Measurements from ENCODE around the gene MARCHF3.
"Not testable (repeated sequence)": the region's sequence is repeated elsewhere in the genome, so short reads cannot be mapped to it uniquely, and the experiment has no call there.

MARCHF3 gene

DNA sequence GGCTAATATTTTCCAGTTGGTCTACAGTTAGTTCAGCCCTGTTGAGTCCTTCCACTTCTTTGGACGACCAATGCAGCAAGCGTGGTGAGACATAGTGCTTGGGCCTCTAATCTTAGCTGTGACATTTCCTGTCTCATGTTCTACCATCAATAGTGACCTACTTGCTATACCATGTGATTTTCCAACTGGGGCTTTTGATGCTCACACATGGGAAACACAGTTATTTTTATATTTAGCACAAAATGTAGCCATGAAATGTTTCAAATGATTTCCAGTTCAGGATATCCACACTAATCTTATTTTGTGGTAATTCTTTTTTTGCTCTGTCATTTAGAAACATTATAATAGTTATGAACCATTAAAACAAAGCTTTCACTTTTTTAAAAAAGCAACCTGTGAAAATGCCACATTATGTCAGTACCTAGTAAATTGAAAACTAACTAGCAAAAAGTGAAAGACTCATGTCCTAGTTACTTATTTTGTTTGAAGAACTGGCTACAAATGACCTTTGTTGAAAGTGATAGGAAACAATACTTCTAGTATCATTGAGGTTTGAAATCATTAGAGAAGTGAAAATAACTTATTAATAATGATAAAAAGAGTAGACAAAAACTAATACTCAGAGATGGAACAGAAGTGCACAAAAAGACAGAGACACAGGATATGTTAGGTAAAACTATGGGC, 18.3 kb downstream of the MARCHF3 start:
- no peak for DNase-seq (ENCODE audit: low read depth)

DNA sequence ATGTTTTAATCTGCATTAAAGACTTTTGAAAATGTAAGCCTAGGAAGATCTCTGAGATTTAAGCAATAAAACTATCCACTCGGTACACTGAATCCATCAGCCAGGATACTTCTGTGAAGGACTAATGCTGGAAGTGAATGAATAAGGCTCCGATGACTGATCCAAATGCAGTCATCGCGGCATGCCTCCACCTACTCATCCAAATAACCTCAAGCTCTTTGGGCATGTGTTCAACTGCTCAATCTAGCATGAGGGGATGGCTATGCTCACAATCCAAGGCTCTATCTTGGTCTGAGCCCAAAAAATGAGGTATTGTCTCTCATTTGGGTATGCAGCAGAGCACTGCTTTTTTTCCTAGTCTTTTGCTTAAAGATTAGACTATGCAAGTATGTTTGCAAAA, 19.2 kb downstream of the MARCHF3 start:
- DNase-seq (ENCODE audit: low read depth): peak; percentile 82

DNA sequence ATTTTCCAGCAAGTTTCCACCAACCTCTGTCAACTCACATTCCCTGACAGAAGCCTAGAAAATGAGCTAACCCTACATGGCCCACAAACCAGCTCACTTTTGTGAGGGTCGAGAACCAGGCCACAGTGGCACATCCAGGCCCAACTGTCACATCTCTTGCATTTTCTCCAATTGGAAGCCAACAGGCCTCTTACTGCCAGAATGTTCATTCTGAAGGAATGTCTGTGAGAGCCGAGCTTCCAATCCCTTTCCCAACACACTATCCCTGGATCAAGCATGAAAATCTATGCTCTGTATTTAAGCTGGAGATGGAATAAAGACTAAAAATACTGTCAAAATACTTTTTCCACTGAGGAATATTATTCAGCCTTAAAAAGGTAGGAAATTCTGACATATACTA, 20.0 kb downstream of the MARCHF3 start:
- DNase-seq (ENCODE audit: low read depth): no peak

DNA sequence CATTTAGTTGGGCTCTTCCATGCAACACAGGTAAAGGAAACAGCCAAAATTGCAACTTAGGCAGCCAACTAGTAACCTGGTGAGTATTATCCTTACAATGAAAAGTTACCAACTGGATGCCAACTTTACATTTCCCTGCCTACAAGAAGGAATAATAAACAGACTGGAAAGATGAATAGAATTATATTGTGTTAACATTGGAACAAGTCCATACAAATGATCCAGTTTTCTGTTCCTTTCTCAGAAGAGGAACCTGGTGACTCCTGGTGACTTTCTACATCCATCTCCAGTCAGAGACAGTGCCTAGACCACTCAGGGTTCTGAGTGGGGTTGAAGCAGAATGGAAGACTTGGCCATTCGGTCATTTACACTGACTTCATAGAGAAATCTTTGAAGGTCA, 20.6 kb downstream of the MARCHF3 start:
- DNase-seq (ENCODE audit: low read depth): no peak

DNA sequence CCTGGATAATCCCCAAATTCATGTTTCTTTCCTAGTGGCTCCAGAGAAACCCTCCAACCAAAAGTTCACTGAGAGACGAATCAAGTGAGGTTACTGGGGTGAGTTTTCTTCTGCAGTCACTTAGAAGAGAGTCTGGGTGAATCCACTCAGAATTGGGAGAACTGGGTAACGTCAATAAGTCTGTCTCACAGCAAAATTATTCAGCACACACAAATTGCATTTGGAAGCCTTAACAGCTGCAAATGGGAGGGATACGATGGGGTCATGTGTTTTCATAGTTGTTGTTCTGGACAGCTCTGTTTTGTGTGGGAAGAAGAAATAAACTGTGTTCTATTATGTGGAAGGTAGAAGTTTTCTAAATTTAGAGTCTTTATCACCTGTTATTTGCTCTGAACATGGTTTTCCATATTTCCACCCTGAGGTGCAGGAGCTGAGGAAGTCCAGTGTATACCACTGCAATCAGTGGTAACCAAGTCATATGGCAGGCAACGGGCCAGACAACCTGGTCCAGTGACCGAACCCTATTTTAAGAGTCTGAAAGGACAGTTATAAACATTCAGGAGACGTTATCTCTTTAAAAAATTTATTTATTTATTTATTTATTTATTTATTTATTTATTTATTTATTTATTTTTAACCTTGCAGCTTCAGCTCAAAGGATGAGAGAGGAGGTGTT, 21.9 kb downstream of the MARCHF3 start:
- DNase-seq (ENCODE audit: low read depth): no peak

DNA sequence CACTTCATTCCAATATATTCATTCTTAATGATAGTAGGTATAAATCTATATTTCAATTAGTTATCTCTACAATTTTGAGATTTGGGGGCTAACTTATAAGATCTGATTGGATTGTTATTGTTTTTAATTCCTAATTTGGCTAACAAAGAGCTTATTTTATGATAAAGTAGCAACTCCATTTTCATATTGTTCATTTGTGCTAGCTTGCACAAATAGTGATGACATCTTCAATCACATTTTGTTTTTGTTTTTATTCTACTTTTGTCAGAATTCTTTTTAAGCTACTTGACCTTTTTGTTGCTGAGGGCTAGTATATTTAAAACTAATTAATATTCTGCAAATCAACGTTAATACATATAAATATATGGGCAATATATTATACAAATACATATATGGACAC, 22.8 kb downstream of the MARCHF3 start:
- no peak for DNase-seq (ENCODE audit: low read depth)

DNA sequence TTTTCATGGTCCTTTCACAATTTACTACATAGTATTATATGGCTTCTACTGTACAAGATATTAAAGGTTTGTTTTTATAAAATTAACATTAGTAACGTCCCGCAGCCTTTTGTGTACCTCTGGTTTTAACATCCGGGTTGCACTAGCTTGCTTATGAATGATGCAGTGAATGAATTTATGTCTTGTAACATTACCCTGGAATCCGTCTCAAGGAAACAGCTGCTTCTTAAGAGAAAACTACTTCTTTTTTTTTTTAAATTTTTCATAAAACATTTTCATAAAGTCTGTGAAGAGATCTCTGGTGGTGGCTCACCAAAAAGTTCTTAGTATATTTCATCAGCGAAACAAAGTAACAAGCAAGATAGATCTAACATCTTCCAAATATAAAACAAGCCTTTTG, 23.6 kb downstream of the MARCHF3 start:
- DNase-seq (ENCODE audit: low read depth): no peak

DNA sequence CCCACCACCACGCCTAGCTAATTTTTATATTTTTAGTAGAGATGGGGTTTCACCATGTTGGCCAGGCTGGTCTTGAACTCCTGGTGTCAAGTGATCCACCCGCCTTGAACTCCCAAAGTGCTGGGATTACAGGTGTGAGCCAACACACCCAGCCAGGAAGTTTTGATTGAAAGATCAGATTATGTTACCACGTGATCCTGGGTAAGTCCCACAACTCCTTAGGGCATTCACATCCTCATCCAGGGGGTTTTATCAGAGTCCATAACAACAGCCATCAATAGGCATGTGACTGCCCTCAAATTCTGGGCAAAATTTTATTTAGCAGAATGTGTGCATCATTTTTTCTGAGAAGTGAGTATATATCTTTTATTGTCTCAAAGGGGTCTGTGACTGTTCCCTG, 25.1 kb downstream of the MARCHF3 start:
- DNase-seq (ENCODE audit: low read depth): not testable (repeated sequence)

DNA sequence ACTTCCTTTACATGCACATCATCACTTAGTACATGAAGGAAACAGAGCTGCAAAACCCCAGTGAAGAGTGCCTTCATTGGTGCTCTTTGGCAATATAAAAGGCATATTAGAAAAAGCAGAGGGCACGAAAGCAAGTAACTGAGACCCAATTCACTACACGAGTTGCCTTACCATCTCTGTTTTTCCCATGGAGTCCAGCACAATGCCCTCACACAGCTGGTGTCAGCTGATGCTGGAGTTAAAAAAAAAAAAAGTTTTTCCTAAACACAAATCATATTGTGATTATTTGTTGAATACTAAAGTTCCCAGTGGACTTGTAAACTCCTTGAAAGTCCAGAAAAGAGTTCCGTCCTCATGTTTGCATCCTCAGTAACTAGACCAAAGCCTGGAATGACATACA, 25.6 kb downstream of the MARCHF3 start:
- no peak for DNase-seq (ENCODE audit: low read depth)

DNA sequence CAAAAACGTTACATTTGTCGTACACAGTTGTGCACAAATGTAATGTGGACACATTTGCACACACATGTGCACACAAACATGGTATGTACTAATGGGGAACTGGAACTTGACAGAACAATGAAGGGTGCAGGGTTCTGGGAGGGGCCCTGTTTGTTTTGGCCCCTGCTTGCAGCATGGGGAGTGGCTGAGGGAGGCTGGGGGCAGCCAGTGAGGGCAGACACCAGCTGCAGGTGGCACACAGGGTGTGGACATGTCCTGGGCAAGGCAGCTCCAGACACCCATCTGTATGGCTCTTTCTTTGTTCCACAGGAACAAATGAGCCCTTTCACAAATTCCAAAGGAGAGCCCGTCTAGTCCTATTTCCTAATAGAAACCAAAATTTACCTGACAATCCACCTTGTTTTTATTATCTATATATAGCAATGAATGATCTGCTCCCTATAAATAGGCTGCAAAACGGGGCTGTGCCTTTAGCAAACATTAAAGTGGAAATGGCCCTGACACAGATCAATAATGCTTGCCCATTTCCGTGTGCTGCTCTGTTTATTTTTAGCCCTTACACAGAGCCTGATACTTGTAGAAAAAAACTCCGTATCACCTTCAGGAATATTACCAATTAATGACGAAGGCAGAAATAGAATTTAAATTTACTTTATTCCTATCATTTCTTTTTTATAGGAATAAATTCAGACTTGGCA, 26.4 kb downstream of the MARCHF3 start:
- DNase-seq (ENCODE audit: low read depth): no peak

DNA sequence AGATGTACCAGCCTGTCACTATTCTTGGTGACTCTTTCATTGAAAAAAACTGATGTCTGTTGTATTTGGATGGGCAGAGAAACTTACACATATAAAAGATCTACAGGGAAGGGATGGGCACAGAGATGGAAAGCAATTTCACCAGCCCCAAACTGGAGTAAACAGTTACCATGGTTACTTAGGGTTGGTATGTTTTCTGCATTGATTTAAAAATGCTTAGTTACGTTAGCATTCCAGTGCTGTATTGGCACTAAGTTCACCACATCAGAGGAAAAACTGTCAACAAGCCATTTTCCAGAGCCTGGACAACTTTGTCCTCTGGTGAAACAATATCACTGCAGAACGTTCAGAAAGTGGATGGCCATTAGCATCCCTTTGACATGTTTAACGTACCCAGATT, 28.0 kb downstream of the MARCHF3 start:
- DNase-seq (ENCODE audit: low read depth): no peak

DNA sequence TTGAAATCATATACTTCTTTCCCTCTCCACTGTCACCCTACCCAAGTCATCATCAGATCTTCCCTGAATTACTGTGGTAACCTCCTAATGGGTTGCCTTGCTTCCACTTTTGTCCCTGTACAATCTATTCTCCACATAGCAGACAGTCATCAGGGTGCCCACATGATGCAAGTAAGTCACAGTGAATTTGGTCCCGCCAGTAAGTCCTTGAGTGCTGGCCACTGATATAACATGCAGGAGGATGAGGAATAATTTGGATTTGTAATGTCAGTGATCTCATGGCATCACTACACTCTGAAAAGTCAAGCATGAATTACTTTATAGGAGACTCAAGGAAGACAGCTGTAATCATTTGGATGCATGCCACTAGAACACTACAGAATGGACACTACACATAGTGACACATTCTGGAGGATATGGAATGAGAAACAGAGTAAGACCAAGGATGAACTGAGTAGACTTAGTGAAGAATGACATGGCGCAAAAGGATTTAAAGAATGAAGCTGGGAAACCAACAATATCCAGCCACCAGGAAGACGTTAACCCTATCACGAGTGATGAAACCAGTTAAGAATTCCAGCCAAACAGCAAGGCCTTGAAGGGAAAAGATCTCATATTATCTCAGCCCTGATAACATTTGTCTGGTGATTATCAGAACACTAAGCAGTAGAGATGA, 28.6 kb downstream of the MARCHF3 start:
- peak; percentile 85 for DNase-seq (ENCODE audit: low read depth)

DNA sequence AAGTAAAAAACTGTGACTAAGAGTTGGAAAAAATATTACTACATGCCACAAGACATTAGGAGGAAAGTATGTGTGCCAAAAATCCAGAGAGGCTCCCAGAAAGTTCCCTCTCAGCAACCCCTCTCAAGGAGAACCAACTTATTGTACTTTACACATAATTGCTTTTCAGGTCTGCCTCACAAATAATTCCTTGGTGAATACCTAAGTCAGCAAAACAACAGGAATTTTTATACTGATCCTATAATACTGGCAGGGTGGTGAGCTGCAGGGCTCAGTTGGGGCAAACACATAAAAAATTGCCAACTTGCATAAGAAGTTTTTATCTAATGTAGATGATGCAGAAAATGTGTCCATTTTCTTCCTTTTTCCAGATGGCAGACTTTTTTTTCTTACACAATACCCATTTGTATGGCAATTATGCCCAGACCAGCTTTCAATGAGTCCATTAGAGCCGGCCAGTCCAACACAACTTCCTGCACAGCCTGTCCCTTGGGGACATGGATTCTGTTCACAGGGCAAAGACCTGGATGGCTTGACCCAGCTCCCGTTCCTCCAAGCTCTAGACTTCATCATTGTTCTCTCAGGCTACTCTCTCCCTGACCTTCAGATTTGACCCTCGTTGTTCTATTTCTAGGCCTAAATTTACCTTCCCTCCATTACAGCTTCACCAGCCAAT, 31.3 kb downstream of the MARCHF3 start:
- no peak for DNase-seq (ENCODE audit: low read depth)

DNA sequence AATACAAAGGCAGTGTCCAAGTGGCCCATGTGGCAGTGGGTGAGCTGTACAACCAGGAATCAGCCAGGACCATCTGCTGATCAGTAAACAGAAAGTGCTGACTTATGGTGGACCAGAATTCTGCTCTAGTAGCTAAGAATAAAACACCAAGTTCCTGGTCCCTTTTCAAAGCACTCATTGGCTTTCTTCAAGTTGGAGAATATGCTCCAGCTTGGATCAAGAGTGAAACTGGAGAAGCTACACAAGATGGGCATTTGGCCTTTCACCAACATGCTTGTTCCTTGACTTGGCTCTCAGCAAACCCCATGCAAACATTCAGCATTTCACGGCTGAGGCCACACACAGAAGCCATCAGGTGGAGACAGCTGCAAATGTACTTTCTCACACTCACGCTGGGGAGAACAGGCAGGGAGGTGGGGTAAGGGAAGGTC, 32.1 kb downstream of the MARCHF3 start:
- DNase-seq (ENCODE audit: low read depth): no peak

DNA sequence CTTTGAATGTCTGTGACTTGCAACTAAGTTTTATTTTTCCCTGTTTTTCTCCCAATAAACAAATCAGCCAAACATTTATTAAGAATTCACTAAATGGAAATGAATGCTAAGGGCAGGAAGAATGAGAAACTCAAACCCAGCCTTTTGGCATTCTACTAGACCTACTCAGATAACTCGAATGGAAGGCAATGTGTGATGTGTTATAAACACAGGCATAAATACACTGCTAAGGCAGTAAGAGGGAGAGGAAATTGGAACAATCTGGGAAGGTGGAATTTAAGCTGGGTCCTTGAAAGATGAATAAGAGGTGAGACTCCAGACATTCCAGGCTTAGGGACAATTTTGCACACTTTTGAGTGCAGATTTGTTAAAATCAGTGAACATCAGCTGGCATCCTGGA, 34.7 kb downstream of the MARCHF3 start:
- no peak for DNase-seq (ENCODE audit: low read depth)

DNA sequence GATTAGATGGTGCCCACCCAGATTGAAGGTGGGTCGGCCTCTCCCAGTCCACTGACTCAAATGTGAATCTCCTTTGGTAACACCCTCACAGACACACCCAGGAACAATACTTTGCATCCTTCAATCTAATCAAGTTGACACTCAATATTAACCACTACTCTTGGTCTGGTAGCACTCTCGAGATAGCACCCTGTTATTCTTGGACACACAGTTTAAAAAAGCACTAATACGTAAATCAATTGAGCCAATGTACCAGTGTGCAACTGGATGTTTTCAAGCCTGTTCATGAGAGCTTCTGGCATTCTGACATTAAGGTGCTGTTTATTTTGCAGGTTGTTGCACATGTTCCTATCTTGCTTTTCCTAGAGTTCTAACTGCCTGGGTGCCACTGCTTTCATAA, 35.3 kb downstream of the MARCHF3 start:
- DNase-seq (ENCODE audit: low read depth): no peak

DNA sequence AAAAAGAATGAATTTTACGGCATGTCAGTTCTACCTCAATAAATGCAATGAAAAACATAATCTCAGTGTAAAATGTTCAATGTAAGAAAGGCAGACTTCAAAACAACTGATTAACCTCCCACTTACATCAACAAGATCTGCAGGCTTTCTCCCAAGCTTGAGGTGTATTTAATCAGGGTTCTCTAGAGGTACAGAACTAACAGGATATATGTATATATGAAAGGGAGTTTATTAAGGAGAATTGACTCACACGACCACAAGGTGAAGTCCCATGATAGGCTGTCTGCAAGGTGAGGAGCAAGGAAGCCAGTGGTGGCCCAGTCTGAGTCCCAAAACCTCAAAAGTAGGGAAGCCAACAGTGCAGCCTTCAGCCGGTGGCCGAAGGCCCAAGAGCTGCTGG, 35.9 kb downstream of the MARCHF3 start:
- no peak for DNase-seq (ENCODE audit: low read depth)

DNA sequence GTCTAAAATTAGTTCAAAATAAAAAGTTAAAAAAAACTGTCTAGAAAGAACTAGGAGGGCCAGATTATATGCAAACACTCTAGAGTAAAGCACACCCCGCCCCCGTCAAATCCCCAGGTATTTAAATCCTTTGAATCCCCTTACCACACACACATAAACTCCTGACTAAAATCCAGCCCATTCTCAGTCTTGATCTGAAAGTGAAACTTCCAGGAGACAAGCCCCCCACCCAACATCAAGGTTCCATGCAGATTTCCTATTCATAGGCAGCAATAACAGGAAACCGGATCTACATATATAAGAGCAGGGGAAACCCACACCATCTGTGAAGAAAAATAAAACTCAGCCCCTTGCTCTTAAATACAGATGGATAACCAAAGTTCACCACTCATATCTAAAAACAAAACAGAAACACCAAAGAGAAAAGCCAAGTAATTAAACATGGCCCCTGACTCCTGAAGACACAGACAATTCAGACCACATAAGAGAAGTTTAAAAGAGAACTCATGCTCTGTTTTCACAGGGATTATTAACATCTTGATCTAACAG, 42.3 kb downstream of the MARCHF3 start:
- DNase-seq (ENCODE audit: low read depth): no peak

DNA sequence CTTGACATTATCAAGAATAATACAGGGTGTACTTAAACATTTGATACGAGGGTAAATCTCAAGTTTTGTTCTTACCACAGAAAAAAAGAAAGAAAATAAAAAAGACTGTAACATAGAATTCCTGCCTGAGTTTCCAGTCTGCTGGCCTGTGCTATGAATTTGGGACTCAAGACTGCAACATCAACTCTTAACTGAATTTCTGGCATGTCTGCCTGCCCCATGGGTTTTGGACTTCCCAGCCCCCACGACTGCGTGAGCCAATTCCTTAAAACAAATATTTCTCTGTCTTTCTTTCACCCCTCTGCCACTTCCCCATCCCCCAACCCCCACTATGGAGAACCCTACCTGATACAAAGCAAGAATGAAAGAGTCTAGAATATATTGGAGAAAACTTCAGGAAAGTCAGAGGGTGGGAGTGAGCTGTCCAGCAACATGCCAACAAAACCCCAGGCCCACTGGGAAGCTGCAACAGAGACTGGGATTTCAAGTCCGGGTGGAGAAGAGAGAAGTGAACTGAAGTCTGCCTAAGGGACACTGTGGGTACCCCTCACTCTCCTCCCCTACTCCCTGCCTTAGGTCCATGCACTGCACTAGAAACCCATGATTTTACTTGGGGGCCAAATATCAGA, 43.0 kb downstream of the MARCHF3 start:
- no peak for DNase-seq (ENCODE audit: low read depth)

DNA sequence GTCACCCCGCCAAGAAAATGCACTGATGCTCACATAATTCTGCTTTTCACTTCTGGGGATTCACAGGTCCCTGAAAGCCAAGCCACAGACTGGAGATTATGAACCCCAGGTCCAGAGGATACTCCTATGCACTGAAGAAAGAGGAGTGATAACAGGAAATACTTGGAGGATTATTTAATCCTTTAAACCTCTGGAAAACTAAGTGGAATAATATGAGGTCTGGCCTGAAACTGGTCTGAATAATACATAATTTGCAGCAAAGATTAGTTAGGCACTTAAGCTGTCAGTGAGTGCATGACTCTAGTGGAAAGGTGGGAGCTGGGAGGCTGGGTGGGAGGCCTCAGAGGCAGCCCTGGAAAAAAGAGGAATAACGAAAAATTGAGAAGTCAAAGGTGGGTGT, 45.7 kb downstream of the MARCHF3 start:
- no peak for DNase-seq (ENCODE audit: low read depth)

DNA sequence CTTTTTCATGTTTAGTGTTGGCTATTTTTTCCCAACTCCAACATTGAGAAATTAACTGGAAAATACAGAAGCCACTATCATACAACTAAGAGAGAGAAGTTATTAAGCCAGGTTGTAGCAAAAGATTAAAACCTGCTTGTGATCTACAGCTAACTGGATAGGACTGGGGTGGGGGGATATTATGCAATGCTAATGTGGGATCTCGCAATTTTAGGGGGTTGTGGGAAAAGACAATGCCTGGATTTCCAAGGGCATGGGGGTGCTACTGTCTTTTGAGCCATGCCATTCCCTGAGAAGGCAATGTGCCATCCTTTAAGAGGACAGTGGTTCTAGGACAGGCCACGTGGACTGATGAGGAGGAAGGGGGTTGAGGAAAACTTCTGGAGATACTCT, 46.5 kb downstream of the MARCHF3 start:
- no peak for DNase-seq (ENCODE audit: low read depth)

Data from GM04504 (cell line).